NCI-H2196 treated with DMSO at 0.1 percent for 48 hours (cell line): Measurements from ENCODE around the gene CREBRF.
"Not testable (repeated sequence)": the region's sequence is repeated elsewhere in the genome, so short reads cannot be mapped to it uniquely, and the experiment has no call there.

Source experiments
- DNase-seq: peaks from one replicate; lab custom pipeline; 2025; ENCODE audit not compliant: unreplicated experiment; lab: John Stamatoyannopoulos, UW

Gene CREBRF

GRCh38 chr5:173076471-173076870 lies 20.3 kb downstream of the CREBRF start:
- not testable (repeated sequence) for DNase-seq

DNA sequence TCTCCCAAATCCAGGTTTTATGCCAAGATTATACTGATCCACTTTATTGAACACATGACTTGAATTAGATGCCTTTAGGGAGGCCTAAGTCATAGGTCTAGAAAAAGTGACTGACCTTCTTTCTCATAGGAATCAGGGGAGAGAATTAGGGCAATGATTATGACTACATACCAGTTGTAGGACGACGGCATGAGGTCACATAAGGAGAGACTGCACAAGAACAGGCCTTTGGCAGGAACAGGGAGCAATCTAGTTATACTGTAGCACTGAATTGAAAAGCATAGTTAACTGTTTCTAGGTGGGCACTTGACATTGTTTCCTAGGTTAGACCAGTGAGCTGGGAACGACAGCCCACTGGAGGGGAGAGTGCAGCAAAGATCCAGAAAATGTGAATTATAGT lies 22.7 kb downstream of the CREBRF start:
- no peak for DNase-seq

DNA sequence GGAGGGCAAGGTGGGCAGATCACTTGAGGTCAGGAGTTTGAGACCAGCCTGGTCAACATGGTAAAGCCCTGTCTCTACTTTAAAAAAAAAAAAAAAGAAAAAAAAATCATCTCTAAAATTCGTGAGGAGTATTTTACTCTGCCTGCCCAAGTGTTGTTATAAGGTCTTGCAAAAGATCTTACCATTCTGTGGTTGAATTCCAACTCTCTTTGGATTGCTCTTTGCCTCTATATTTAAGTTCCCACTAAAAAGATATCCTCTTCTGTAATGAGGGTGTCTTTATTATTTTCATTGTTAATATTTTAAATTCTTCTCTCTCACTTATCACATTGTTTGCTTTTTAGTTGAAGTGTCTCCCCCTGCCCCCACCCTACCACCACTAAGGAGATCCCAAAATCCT lies 33.4 kb downstream of the CREBRF start:
- DNase-seq = no peak

- DNase-seq = no peak
These were observed 34.5 kb downstream of the CREBRF start for GRCh38 chr5:173090639-173091038.

- no peak for DNase-seq
These were observed 35.8 kb downstream of the CREBRF start for GRCh38 chr5:173091981-173092380.

DNA sequence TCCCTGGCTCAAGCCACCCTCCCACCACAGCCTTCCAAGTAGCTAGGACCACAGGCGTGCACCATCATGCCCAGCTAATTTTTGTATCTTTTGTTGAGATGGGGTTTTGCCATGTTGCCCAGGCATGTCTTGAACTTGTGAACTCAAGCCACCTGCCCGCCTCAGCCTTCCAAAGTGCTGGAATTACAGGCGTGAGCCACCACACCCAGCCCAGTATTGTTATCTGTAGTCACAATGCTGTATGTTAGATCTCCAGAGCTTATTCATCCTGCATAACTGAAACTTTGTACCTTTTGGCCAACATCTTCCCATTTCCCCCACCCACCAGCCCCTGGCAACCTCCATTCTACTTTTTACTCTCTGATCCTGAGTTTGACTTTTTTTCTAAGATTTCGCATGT lies 37.5 kb downstream of the CREBRF start:
- DNase-seq = no peak

GRCh38 chr5:173094012-173094661 lies 38.0 kb downstream of the CREBRF start:
- peak; percentile 11 for DNase-seq

GRCh38 chr5:173098787-173099186 lies 42.6 kb downstream of the CREBRF start:
- DNase-seq = no peak

GRCh38 chr5:173099461-173099860 lies 43.3 kb downstream of the CREBRF start:
- no peak for DNase-seq

DNA sequence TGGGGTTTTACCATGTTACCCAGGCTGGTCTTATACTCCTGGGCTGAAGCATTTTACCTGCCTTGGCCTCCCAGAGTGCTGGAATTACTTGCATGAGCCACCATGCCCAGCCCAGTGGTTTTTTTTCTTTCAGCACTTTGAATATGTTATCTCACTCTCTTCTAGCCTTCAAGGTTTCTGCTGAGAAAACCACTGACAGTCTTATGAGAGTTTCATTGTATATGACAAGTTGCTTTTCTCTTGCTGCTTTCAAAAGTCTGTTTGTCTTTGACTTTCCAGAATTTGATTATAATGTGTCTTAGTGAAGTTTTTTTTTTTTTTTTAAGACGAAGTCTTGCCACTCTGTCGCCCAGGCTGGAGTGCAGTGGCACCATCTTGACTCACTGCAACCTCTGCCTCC lies 45.1 kb downstream of the CREBRF start:
- no peak for DNase-seq

GRCh38 chr5:173103411-173103810 lies 47.3 kb downstream of the CREBRF start:
- no peak for DNase-seq

- no peak for DNase-seq
These were observed 52.8 kb downstream of the CREBRF start for GRCh38 chr5:173108914-173109313.

- DNase-seq = no peak
These were observed 58.4 kb downstream of the CREBRF start for GRCh38 chr5:173114536-173114935.

DNA sequence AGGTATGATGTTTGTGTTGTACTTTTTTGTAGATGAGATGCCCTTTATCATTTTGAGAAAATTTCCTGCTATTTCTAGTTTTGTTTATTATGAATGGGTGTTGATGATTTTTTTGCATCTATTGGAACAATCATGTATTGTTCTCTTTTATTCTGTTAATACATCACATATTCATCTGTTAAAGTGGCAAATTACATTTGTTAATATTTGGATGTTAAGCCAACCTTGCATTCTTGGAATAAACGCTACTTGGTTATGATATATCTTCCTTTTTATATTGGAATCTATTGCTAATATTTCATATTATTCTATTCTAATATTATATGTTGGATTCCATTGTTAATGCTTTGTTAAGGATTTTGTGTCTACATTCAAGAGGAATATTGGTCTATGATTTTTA lies 63.6 kb downstream of the CREBRF start:
- no peak for DNase-seq

DNA sequence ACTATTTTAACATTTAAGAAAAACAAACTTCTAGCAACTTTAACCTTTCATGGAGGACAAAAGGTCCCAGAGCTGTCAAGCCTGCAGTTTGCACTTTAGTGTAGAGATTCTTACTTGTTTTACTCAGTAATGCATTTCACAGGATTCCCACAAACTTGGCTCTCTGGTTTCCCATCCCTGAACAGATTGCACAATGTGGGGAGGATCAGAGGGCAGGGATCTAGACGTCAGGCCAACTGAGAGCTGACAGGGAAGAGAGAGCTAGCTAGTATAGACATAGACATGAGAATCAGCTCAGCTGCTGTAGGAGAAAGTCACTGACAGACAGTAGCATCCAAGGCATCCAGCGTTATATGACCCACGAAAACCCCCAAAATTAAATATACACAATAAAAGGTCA lies 67.3 kb downstream of the CREBRF start:
- DNase-seq = no peak

DNA sequence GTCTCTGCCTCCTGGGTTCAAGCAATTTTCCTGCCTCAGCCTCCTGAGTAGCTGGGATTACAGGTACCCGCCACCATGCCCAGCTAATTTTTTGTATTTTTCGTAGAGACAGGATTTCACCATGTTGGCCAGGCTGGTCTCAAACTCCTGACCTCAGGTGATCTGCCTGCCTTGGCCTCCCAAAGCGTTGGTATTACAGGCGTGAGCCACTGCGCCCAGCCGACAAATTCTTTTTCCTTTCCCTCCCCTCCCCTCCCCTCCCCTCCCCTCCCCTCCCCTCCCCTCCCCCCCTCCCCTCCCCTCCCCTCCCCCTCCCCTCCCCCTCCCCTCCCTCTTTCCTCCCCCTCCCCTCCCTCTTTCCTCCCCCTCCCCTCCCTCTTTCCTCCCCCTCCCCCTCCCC lies 76.0 kb downstream of the CREBRF start:
- DNase-seq = not testable (repeated sequence)

DNA sequence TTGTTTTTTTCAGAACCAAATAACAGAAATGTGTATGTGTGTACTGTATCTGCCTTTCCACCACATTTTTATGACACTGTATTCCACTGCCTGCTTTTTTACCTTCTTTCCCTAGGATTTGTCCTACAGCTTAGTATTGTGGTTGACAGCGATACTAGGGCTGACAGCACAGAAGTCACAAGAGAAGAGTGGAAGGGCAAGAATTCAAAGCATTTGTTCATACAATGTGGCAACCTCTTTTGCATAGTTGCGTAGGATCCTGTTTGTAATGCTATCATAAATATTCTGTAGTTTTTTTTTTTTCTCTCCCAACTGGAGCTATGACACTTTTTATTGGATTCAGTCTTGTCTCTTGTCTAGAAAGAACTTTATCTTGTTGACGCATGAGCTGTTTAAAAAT lies 82.6 kb downstream of the CREBRF start:
- DNase-seq = no peak

GRCh38 chr5:173139631-173140030 lies 83.5 kb downstream of the CREBRF start:
- DNase-seq = no peak

DNA sequence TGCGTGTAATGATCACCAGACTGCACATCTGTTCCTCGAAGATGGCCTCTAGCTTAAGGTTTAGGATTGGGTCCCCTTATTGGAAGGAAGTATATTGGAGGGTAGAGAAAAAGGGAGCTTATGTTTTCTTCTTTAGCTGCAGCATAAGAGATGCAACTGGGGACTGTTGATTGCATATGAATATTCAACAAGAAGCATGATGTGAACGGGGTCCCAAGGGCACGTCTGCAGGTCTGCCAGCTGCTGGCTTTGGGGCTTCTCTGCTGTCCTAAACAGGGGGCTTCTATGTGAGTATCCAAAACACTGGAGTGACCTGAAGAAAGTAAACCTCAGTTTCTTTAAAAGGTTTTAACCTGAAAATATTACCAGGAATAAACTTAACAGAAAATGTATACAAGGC lies 84.6 kb downstream of the CREBRF start:
- DNase-seq = no peak

DNA sequence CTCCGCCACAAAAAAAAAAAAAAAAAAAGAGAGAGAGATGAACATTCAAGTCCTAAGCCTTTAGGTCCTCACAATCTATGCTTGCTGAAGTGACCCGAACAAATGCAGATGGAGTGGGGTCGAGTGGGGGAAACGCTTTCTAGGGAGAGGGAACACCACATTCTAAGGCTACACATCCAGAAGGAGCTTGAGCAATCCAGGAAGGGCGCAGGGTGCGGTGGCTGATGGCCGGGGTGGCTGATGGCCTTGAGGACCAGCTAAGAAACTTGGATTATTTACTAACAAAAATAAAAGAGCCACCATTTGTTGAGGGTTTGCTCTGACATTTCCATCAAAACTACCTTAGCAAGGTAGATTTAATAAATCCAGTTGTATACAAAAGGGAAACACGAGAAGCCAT lies 87.4 kb downstream of the CREBRF start:
- DNase-seq = no peak

DNA sequence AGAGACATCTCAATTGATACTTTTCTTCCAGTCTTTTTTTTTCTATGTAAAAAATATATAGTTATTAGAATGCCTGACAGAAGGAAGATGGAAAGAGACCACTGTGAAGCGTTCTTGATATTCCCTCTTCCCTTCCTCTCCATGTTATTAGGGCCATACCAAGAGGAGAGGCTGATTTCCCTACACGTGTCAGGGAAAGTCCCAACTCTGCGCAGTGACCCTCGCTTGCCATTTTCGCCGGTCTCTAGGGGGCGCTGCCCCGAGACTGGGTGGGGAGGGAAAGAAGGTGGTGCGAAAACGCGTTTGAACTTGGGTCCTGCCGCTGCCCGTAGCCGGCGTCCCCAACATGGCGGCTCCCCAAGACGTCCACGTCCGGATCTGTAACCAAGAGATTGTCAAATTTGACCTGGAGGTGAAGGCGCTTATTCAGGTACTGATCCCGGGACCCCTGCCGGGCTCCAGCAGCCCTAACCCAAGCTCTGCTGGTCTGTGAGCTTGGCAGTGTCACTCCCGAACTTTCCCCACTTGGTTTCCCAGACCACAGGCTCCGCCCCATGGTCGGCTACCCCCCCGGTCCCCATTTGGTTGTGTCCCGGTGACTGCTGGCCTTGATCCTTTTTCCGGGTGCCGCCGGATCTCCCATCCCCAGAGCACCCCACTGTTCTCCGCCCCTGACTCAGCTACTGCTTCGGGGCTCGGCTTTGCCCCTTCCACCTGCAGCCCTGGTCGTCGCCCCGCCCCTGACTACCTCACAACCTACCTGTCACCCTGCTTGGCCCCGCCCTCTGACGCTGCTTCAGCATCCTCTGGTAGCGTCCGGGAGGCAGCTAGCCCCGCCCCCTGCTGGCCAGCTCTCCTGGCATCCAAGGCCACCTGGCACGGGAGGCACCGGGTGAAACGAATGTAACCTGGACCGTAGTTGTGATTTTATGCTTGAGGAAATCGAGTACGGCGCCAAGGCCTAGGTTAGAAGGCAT lies 88.3 kb downstream of the CREBRF start, which contains the start of gene BNIP1:
BNIP1 (plus strand) TSS at position 332 of the 977 bp plus-strand sequence; CDS start at position 347, 15 bp downstream.
- peak; percentile 92 for DNase-seq

DNA sequence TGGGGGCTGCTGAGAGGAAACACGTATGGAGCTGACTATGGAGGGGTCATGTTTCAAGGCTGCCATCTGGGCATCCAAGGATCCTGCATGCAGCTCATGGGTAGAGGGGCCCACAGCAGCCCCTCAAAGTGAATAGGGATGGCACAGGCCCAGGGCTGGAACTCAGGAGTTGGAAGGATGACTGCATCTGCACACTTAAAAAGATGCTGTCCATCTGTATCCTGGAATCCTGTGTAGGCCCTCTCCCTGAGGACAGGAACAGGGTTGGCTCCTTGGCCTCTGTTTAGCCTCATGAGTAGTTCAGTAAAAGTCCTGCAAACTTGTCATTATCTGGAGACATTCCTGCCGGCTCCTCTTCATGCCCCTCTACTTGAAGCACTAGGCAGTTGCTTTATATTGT lies 92.2 kb downstream of the CREBRF start:
- DNase-seq = no peak
